ES-I3 (cell line): ENCODE data around the gene CACNA1C.

Experiments used
- H3K36me3 ChIP-seq: 2 replicates; pipeline ENCODE4 v1.6.1; 2013; ENCODE audit warnings: mild to moderate bottlenecking, low read length, control low read depth, moderate library complexity; ENCODE audit not compliant: insufficient read depth
- H3K4me1 ChIP-seq: 2 replicates; pipeline ENCODE4 v1.6.1; 2013; ENCODE audit warnings: mild to moderate bottlenecking, control low read depth, low read length; ENCODE audit not compliant: insufficient read depth
- H3K9ac ChIP-seq: 2 replicates; pipeline ENCODE4 v1.6.1; 2013; ENCODE audit warnings: low read depth, mild to moderate bottlenecking, low read length, moderate library complexity
- H3K9me3 ChIP-seq: 2 replicates; pipeline ENCODE4 v1.6.1; 2013; ENCODE audit warnings: mild to moderate bottlenecking, low read length, moderate library complexity; ENCODE audit not compliant: control insufficient read depth, insufficient read depth

CACNA1C gene

GRCh38 chr12:2051700-2052621, 826 bp upstream of the CACNA1C start:
- no peaks in the 10 kb centered on the region for H3K9me3 ChIP-seq
- H3K4me1 ChIP-seq, result peaks cover 14% of the 10 kb centered on the region; the same call in 1 of the 2 replicates
- H3K36me3 ChIP-seq, result no peaks in the 10 kb centered on the region
- peak overlapping the region; percentile 59; the same call in 1 of the 2 replicates for H3K9ac ChIP-seq

DNA sequence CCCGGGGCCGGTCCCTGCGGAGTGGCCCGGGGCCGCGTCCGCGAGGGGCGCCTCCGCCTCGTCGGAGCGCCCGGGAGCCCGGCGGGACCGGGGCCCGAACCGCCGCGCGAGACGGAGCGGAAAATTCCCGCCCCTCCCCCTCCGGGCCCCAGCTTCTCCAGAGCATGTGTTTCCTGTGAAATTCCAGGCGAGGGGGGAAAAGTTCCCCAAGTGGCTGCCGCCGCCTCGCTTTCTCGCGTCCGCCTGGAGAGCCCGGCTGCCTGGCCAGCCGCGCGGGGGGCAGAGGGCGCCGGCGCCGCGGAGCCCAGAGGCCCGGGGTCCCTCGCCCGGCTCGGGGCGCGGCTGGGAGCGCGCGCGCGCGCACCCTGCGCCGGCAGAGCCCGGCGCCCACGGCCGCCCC, 904 bp downstream of the CACNA1C start:
- H3K9me3 ChIP-seq, result no peaks in the 10 kb centered on the region
- peaks cover 13% of the 10 kb centered on the region; the same call in 1 of the 2 replicates for H3K4me1 ChIP-seq
- no peaks in the 10 kb centered on the region for H3K36me3 ChIP-seq
- H3K9ac ChIP-seq, result peak overlapping the region; percentile 73

DNA sequence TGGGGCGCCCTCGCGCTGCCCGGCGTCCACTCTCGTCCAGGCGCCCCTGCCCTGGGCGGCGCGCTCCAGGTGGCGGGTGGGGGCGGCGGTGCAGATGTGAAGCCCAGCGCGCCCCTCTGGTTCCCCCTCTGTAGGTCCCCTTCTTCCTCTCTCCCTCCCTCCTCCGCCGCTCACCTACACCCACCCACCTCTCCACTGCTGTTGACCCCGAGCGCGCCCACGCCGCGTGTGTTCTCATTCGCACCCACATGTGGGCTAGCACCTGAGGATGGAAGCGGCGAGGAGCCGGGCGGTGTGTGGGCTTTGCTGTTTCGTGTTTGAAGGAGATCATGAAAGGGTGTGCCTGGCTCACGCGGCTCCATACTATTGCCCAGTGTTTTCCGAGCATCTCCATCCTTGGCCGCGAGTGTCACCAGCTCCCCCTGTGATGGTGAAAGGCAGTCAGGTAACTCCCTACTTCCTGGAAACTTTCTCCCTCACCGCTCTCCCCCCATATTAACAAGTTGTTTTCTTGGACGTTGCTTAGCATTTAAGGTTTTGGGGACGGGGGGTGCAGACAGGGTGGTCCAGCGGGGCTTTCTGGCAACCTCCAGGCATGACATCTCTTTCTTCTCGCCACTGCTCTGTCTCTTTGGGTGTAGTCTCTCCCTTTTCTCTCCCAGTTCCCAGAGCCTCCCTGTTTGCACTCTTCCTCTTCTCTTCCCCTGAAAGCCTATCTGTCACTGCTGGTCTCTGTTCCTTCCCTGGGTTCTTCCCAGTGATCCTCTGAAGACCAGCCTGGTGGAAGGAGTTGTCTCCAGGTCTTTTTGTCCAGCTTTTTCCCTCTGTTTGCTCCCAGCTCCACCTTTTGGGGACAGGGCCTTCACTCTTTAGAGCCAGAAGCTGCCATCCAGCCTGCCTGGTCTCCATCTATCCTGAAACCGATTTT, 1.6 kb downstream of the CACNA1C start:
- Histone ChIP-seq H3K36me3 (no peaks in the 10 kb centered on the region), H3K9ac (peak overlapping the region; percentile 73), H3K9me3 (no peaks in the 10 kb centered on the region), H3K4me1 (peaks cover 7% of the 10 kb centered on the region; the same call in 1 of the 2 replicates)

GRCh38 chr12:2057041-2057794, 4.4 kb downstream of the CACNA1C start:
- Histone ChIP-seq H3K9me3 (no peaks in the 10 kb centered on the region), H3K36me3 (no peaks in the 10 kb centered on the region), H3K4me1 (no peaks in the 10 kb centered on the region; the same call in 1 of the 2 replicates), H3K9ac (no peak overlapping the region)

DNA sequence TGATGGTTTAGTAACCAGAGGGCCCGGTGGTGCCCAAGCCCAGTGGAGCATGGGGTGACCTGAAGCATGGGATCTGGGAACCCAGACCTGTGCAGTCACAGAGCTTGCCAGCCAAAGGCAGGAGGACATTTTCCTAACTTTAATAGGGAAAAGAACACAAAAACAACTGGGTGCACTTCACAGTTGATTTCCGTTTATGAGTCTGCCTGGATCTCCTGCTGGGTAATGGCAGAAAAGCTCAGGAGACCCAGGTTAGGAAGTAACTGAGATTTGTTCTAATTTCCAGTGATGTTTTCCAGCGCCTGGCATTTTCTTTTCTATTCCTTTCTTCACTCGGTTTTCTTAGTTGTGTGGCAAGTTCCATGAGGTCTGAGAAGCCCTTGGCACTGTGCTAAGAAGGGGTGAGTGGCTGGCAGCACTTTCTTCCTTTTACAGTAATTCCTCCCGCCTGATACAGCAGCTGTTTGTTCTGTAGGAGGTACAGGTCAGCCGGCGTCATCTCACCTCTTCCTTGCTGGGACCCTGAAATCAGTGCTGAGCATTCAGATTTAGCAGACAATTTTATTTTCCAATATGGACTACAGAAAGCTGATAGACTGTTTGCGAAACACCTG, 5.1 kb downstream of the CACNA1C start:
- Histone ChIP-seq H3K9ac (no peak overlapping the region), H3K4me1 (no peaks in the 10 kb centered on the region; the same call in 1 of the 2 replicates), H3K36me3 (no peaks in the 10 kb centered on the region), H3K9me3 (no peaks in the 10 kb centered on the region)

DNA sequence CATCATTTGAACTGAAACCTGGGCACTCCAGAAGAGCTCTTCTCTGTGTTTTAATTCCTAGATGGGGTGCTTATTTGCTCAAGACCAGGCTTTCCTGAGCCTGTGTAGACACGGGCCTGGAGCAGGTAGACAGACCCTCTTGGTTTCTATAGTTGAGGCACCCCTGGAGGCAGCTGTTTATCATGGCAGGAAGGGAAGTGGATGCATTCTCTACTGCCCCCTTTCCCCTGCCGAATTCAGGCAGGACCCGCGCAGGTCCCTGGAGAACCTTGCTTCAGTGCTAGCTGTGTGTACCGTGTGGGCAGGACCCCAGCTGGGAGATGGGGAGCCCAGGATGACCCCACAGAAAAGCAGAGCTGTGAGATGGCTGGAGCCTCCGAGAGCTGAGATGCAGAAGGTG, 6.0 kb downstream of the CACNA1C start:
- Histone ChIP-seq H3K4me1 (no peaks in the 10 kb centered on the region; the same call in 1 of the 2 replicates), H3K9ac (no peak overlapping the region), H3K36me3 (no peaks in the 10 kb centered on the region), H3K9me3 (no peaks in the 10 kb centered on the region)

DNA sequence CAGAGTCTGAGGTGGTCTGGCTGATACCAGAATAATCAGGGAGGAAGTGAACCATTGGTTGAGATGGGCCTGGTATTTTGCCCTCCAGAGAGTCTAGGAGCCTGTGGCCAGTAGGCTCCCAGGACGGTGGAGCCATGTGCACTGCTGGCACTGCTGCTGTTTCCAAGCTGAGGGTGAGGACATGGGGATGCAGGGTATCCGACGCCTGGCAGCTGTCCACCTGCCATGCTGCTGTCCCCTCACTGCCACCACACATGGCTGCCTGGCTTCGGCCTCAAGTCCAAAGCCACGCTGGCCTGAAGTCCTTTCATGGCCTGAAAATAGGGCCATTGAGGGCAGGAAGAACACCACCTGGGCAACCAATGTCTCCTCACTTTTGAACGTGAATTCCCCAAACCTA, 8.6 kb downstream of the CACNA1C start:
- Histone ChIP-seq H3K9me3 (no peaks in the 10 kb centered on the region), H3K4me1 (no peaks in the 10 kb centered on the region; the same call in 1 of the 2 replicates), H3K36me3 (no peaks in the 10 kb centered on the region), H3K9ac (no peak overlapping the region)

- no peaks in the 10 kb centered on the region for H3K4me1 ChIP-seq
Observed at GRCh38 chr12:2064071-2064507, 11.3 kb downstream of the CACNA1C start.

DNA sequence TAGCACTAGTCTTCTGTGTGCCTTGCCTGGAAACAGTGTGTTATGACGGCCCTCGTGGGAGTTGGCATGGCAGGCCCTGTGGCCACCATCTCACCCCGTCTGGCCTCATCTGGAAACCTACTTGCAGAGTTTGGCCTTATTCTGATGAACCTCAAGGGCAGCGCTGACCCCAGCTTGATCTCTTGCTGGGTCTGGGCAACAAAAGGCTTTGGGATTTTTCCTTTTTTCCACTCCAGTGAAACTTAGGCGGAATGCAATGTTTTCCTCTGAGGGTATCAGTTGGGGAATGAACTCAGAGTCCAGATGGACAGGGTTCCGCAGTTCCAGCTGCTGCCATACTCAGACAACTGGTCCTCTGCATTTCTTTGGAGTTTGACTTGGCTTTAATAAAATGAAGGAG, 15.9 kb downstream of the CACNA1C start:
- H3K9me3 ChIP-seq, result peaks cover 5% of the 10 kb centered on the region
- H3K4me1 ChIP-seq, result no peaks in the 10 kb centered on the region
- H3K36me3 ChIP-seq, result no peaks in the 10 kb centered on the region
- no peak overlapping the region for H3K9ac ChIP-seq

More at GRCh38 chr12:2064071-2064507, 11.3 kb downstream of the CACNA1C start:
- H3K9me3 ChIP-seq, result no peaks in the 10 kb centered on the region
- H3K36me3 ChIP-seq, result no peaks in the 10 kb centered on the region
- no peak overlapping the region for H3K9ac ChIP-seq

DNA sequence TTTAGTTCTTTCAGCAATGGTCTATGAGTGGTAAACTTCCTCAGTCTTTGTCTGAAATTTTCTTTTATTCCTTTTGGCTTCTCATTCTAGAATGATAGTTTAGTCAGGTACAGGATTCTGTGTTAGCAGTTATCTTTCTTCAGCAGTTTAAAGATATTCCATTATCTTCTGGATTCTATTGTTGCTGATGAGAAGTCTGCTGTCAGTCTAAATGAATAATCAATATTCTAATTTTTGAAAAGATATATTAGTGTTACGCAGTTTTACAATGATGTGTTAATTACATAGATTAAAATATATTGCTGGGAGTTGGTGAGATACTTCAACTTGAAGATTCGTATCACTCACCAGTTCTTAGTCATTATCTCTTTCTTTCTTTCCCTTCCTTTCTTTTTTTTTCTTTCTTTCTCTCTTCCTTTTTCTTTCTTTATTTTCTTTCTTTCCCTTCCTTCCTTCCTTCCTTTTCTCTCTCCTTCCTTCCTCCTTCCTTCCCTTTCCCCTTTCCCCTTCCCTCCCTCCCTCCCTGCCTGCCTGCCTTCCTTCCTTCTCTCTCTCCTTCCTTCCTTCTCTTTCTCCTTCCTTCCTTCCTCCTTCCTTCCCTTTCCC, 17.8 kb downstream of the CACNA1C start:
- no peaks in the 10 kb centered on the region for H3K36me3 ChIP-seq
- no peak overlapping the region for H3K9ac ChIP-seq
- no peaks in the 10 kb centered on the region for H3K4me1 ChIP-seq
- H3K9me3 ChIP-seq, result peaks cover 5% of the 10 kb centered on the region

DNA sequence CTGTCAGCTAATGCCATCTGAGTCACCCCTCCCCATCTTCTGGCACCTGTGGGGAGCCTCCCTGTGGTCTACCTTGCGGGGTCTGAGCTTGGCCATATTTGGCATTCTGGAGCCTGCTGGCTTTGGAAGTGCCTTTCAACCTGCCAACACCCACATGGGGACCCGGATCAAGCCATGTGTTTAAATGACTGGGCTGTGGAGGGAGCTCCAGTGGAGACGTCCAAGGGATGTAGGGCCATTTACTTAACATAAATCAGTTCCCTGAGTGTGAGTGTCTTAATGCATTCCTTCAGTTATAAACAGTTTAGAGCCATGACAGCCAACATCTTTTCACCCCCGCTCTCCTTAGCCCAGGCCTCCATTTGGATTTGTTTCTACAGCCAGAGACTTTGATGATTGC, 22.0 kb downstream of the CACNA1C start:
- Histone ChIP-seq H3K9me3 (peaks cover 5% of the 10 kb centered on the region), H3K36me3 (no peaks in the 10 kb centered on the region), H3K4me1 (no peaks in the 10 kb centered on the region), H3K9ac (no peak overlapping the region)

DNA sequence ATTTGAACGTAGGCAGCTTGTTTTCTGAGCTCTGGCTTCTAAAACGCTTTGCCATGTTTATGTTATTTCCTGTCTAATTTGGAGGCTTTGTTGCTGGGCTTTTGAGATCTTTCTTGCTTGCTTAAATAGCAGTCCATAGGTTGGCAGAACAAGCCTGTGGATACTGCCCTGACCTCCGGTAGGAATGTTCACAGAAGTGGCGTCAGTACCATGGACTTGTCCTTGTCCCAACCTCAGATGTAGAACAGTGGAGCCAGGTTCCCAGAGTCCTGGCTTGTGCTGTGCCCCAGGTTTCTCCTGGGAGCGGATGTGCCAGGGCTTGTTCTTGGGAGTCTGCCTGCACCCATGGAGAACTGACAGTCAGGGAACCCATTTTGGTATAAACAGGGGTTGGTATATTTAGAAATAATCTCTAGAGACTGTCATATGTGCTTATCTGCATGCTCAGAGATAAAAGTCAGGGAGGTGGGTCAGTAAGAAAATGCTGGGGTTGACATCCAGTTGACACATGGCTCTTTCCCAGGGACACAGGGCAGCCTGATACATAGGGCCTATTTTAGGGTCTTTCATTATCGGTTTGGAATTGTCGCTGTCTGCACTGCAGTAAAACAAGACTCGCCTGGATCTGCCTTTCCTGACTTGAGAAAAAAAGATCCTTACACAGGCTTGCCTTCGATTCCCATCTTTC, 22.9 kb downstream of the CACNA1C start:
- Histone ChIP-seq H3K4me1 (no peaks in the 10 kb centered on the region), H3K9ac (no peak overlapping the region), H3K9me3 (no peaks in the 10 kb centered on the region), H3K36me3 (no peaks in the 10 kb centered on the region)

GRCh38 chr12:2076196-2076570, 23.4 kb downstream of the CACNA1C start:
- no peaks in the 10 kb centered on the region for H3K36me3 ChIP-seq
- no peaks in the 10 kb centered on the region for H3K4me1 ChIP-seq
- H3K9me3 ChIP-seq, result no peaks in the 10 kb centered on the region
- no peak overlapping the region for H3K9ac ChIP-seq
